Prostate gland (tissue), 2 donors: Measurements from ENCODE around the gene ACACB.

Experiments used
- CTCF ChIP-seq, 4 experiments: fragments of 200-600 bp in 2 of 4; fragments of 450-650 bp in 2 of 4; sonication (generic) in 2 of 4; IDR thresholded peaks; 1 replicate in 3 of 4; 2 replicates in 1 of 4; pipeline ENCODE4 v1.5.1; 2016 to 2019; ENCODE audit warnings: antibody characterized with exemption in 4 of 4, mild to moderate bottlenecking in 2 of 4, moderate library complexity in 2 of 4
- POLR2A ChIP-seq: fragments of 450-650 bp; IDR thresholded peaks from one replicate; pipeline ENCODE4 v1.6.1; 2016; ENCODE audit warnings: antibody characterized with exemption, mild to moderate bottlenecking

GRCh38 chr12:109255377-109255776, 139.0 kb downstream of the ACACB start:
- TF ChIP-seq POLR2A (no peak), CTCF (IDR thresholded peaks at IDR 0.05) (no peak)
